CD14-positive monocyte (primary cell): ENCODE results near the gene TBC1D5. TPM values are rescaled to one million over a fixed set of nuclear protein-coding genes. Genes with fewer than 3 reads are reported as not detected.

Experiments
- DNase-seq, 3 donors: peaks; one replicate each; pipeline ENCODE4 v3.0.0-alpha.2; 2011 to 2022
- H2AFZ ChIP-seq: 2 replicates; pipeline ENCODE4 v1.6.0; 2012; ENCODE audit warnings: mild to moderate bottlenecking, low read depth, low read length, inconsistent platforms; ENCODE audit not compliant: insufficient read depth, poor library complexity, severe bottlenecking
- H3K27ac ChIP-seq, 2 donors: 1 replicate in 1 of 2; 2 replicates in 1 of 2; pipeline ENCODE4 v1.5.1; 2012 to 2013; ENCODE audit warnings: low read length in 2 of 2, control low read depth in 1 of 2, inconsistent platforms in 1 of 2, low read depth in 1 of 2, mild to moderate bottlenecking in 1 of 2
- H3K27me3 ChIP-seq, 2 donors: one replicate each; pipeline versions ENCODE4 v1.6.0 to v1.6.1; 2011 to 2013; ENCODE audit warnings: low read length in 2 of 2; ENCODE audit not compliant: control insufficient read depth in 2 of 2, insufficient read depth in 2 of 2
- H3K36me3 ChIP-seq, 2 donors: replicated peaks in 1 of 2; 1 replicate in 1 of 2; 2 replicates in 1 of 2; pipeline versions ENCODE4 v1.5.1 to v1.6.1; 2012 to 2013; ENCODE audit warnings: low read length in 2 of 2, control low read depth in 1 of 2, inconsistent platforms in 1 of 2, mild to moderate bottlenecking in 1 of 2; ENCODE audit not compliant: insufficient read depth in 2 of 2, control insufficient read depth in 1 of 2
- H3K4me1 ChIP-seq, 2 donors: 1 replicate in 1 of 2; 2 replicates in 1 of 2; pipeline versions ENCODE4 v1.5.1 to v1.6.1; 2012 to 2013; ENCODE audit warnings: low read length in 2 of 2, control low read depth in 1 of 2, inconsistent platforms in 1 of 2, mild to moderate bottlenecking in 1 of 2, moderate library complexity in 1 of 2; ENCODE audit not compliant: insufficient read depth in 2 of 2, control insufficient read depth in 1 of 2
- H3K4me2 ChIP-seq: replicated peaks from 2 replicates; pipeline ENCODE3; 2012; ENCODE audit warnings: low read length, moderate library complexity, mild to moderate bottlenecking; ENCODE audit not compliant: poor library complexity, severe bottlenecking; ENCODE audit errors: extremely low read depth
- H3K4me3 ChIP-seq, 3 experiments: fragments of 200-600 bp in 1 of 3; sonication (generic) in 1 of 3; replicated peaks in 1 of 3; 1 replicate in 2 of 3; 2 replicates in 1 of 3; pipeline ENCODE4 v1.5.1; 2011 to 2013; ENCODE audit warnings: low read length in 3 of 3, mild to moderate bottlenecking in 3 of 3, control low read depth in 2 of 3, low read depth in 2 of 3, inconsistent platforms in 1 of 3, moderate library complexity in 1 of 3
- H3K79me2 ChIP-seq: 2 replicates; pipeline ENCODE4 v1.6.0; 2012; ENCODE audit warnings: mild to moderate bottlenecking, control low read depth, inconsistent platforms, low read length, moderate library complexity; ENCODE audit not compliant: insufficient read depth
- H3K9ac ChIP-seq: 2 replicates; pipeline ENCODE4 v1.6.0; 2017; ENCODE audit warnings: low read length, mild to moderate bottlenecking; ENCODE audit not compliant: insufficient read depth, poor library complexity, severe bottlenecking
- H3K9me3 ChIP-seq, 2 donors: replicated peaks in 1 of 2; 1 replicate in 1 of 2; 2 replicates in 1 of 2; pipeline versions ENCODE4 v1.5.1 to v1.6.1; 2012 to 2013; ENCODE audit warnings: low read length in 2 of 2, control low read depth in 1 of 2; ENCODE audit not compliant: control insufficient read depth in 1 of 2, insufficient read depth in 1 of 2
- H4K20me1 ChIP-seq: 2 replicates; pipeline ENCODE4 v1.6.0; 2012; ENCODE audit warnings: mild to moderate bottlenecking, low read length, control low read depth, moderate library complexity; ENCODE audit not compliant: insufficient read depth
- H3K27ac Mint-ChIP-seq, 7 donors: one replicate each; pipeline ENCODE4 v1.8.0; 2020; ENCODE audit warnings: mild to moderate bottlenecking in 7 of 7, mixed read lengths in 7 of 7, moderate library complexity in 6 of 7, inconsistent platforms in 2 of 7
- H3K27me3 Mint-ChIP-seq, 3 donors: one replicate each; pipeline ENCODE4 v1.8.0; 2021 to 2022; ENCODE audit warnings: low read depth in 3 of 3, mild to moderate bottlenecking in 3 of 3, mixed read lengths in 3 of 3, moderate library complexity in 3 of 3, inconsistent platforms in 1 of 3
- H3K36me3 Mint-ChIP-seq, 2 donors: one replicate each; pipeline ENCODE4 v1.8.0; 2020; ENCODE audit warnings: mixed read lengths in 2 of 2, inconsistent platforms in 1 of 2, mild to moderate bottlenecking in 1 of 2
- H3K4me1 Mint-ChIP-seq: one replicate; pipeline ENCODE4 v1.8.0; 2020; ENCODE audit warnings: mild to moderate bottlenecking, mixed read lengths
- H3K4me3 Mint-ChIP-seq, 2 donors: one replicate each; pipeline ENCODE4 v1.8.0; 2020; ENCODE audit warnings: mild to moderate bottlenecking in 2 of 2, mixed read lengths in 2 of 2, moderate library complexity in 1 of 2
- H3K9me3 Mint-ChIP-seq, 7 donors: one replicate each; pipeline ENCODE4 v1.8.0; 2020 to 2022; ENCODE audit warnings: mixed read lengths in 7 of 7, mild to moderate bottlenecking in 6 of 7, moderate library complexity in 6 of 7, inconsistent platforms in 2 of 7
- CTCF ChIP-seq: fragments of 200-600 bp; IDR thresholded peaks from one replicate; pipeline ENCODE4 v1.8.0; 2022; ENCODE audit warnings: antibody characterized with exemption, mild to moderate bottlenecking
- WGBS: methylation state at CpG from one replicate; pipeline ENCODE4 v1.1.5; 2013; ENCODE audit warnings: missing lambda C conversion rate; ENCODE audit not compliant: insufficient coverage; 5-methylcytosine and 5-hydroxymethylcytosine counted together
- intact Hi-C, 2 donors: fragments of 100-400 bp; cut with micrococcal nuclease; formaldehyde crosslinking; loops; one replicate each; pipeline versions ENCODE4 v1.15.0 to v1.15.1; 2023
- polyA plus RNA-seq, 3 donors: library from polyadenylated mRNA; depleted of rRNA in 1 of 3; unstranded in 2 of 3; stranded (reverse) in 1 of 3; fragments of 300-500 nt in 2 of 3; fragments of >200 nt in 1 of 3; fragmentation: Illumina TruSeq in 2 of 3; gene quantifications; 1 replicate in 2 of 3; 2 replicates in 1 of 3; pipeline ENCODE4 v1.2.3, GENCODE V29; 2012 to 2021

The TBC1D5 gene
- polyA plus RNA-seq, 3 donors = 17.6 to 35.3 (median 21.0) TPM

DNA sequence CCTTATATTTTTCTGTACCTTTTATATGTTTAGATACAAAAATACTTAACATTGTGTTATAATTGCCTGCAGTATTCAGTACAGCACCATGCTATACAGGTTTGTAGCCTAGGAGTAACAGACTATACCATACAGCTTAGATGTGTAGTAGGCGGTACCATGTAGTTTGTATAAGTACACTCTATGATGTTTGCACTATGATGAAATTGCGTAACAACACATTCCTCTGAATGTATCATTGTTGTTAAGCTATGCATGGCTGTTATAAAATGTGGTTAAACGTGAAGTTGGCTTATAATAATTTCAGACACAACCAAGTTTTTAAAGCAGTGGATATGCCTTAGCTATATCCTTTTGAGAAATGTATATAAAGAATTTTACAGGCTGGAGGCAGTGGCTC, 529.3 kb downstream of the TBC1D5 start:
- Histone ChIP-seq H3K4me1 (no peaks in the 10 kb centered on the region), H3K9ac (no peak overlapping the region), H3K9me3 (no peaks in the 10 kb centered on the region), H3K79me2 (no peaks in the 10 kb centered on the region), H3K27me3 (no peaks in the 10 kb centered on the region), H3K4me3 (no peak overlapping the region), H3K27ac (no peak overlapping the region), H3K4me2 (no peak overlapping the region), H2AFZ (no peak overlapping the region), H3K36me3 (peaks cover 12 to 31% of the 10 kb centered on the region in 2 donors), H4K20me1 (no peaks in the 10 kb centered on the region)
- Mint-ChIP-seq H3K36me3 (peaks cover 29 to 35% of the 10 kb centered on the region in 2 donors), H3K4me3 (no peak overlapping the region), H3K27ac (no peak overlapping the region), H3K27me3 (no peaks in the 10 kb centered on the region), H3K4me1 (peaks cover 7% of the 10 kb centered on the region), H3K9me3 (peaks cover 0 to 2% (median 0%) of the 10 kb centered on the region in 7 donors)
- WGBS = no CpG with 5 or more reads among the region's 3 CpGs
- intact Hi-C loops = no loop called here
- TF ChIP-seq CTCF = no peak
- DNase-seq = no peak

DNA sequence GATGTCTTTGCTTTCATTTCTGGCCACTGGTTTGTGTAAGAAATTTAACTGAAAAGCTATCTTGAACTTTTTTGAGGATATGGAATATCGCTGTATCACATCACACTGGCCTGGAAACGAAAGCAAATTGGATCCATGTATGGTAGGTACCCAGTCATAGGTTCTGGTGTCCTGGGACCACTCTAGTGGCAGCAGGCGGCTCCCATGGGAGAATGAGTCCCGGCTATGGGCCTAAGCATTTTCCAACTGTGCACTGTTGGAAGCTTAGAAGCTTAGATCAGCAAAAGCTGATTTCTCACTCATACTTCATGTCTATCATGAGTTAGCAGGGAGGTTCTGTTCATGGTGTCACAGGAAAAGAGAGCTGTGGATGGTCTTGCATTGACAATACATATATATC, 534.5 kb downstream of the TBC1D5 start:
- peaks cover 0 to 1% (median 0%) of the 10 kb centered on the region in 3 donors for H3K27me3 Mint-ChIP-seq
- no peak overlapping the region for H3K4me3 Mint-ChIP-seq
- H3K36me3 Mint-ChIP-seq = peaks cover 45 to 59% of the 10 kb centered on the region in 2 donors
- peaks cover under 1 to 8% (median 6%) of the 10 kb centered on the region in 7 donors for H3K9me3 Mint-ChIP-seq
- H3K4me3 ChIP-seq = no peak overlapping the region
- 86% methylated on average over 2 of the region's 4 CpGs for WGBS
- no peaks in the 10 kb centered on the region for H3K27me3 ChIP-seq
- H3K27ac ChIP-seq = no peak overlapping the region
- H3K36me3 ChIP-seq = peaks cover 14 to 53% of the 10 kb centered on the region in 2 donors
- no peak overlapping the region for H2AFZ ChIP-seq
- no peaks in the 10 kb centered on the region for H3K4me1 ChIP-seq
- peaks cover under 1 to 4% of the 10 kb centered on the region in 2 donors for H3K9me3 ChIP-seq
- DNase-seq = no peak
- no peaks in the 10 kb centered on the region for H4K20me1 ChIP-seq
- H3K4me2 ChIP-seq = no peak overlapping the region
- H3K27ac Mint-ChIP-seq = no peak overlapping the region
- TF ChIP-seq CTCF = no peak
- intact Hi-C loops = no loop called here
- no peak overlapping the region for H3K9ac ChIP-seq
- H3K79me2 ChIP-seq = no peaks in the 10 kb centered on the region
- H3K4me1 Mint-ChIP-seq = no peaks in the 10 kb centered on the region
